GM12878 (cell line): ENCODE data around the gene RABEP2.

ENCODE experiments used
- ATF7 ChIP-seq: fragments of 450-650 bp; IDR thresholded peaks from 2 replicates; pipeline ENCODE4 v1.6.1; 2016; ENCODE audit warnings: low read depth, mild to moderate bottlenecking
- BCL11A ChIP-seq: IDR thresholded peaks from 2 replicates; pipeline ENCODE4 v1.6.1; 2011; ENCODE audit warnings: low read depth, low read length
- CTCF ChIP-seq, 3 experiments: IDR thresholded peaks in 2 of 3; conservative IDR thresholded peaks in 1 of 3; 2 replicates each; pipeline ENCODE4 v1.5.1; 2011; ENCODE audit warnings: low read depth in 3 of 3, low read length in 3 of 3, mild to moderate bottlenecking in 3 of 3, control low read depth in 2 of 3, moderate library complexity in 2 of 3, inconsistent platforms in 1 of 3, mixed read lengths in 1 of 3; ENCODE audit not compliant: control insufficient read depth in 2 of 3, insufficient read depth in 1 of 3; ENCODE audit errors: extremely low read depth in 1 of 3
- CUX1 ChIP-seq: IDR thresholded peaks from 2 replicates; pipeline ENCODE4 v1.6.1; 2012; ENCODE audit warnings: improper control_type of control experiment, low read depth, low read length; ENCODE audit not compliant: insufficient replicate concordance
- EZH2 ChIP-seq: IDR thresholded peaks from 2 replicates; pipeline ENCODE4 v1.6.1; 2012; ENCODE audit warnings: low read depth, mild to moderate bottlenecking, control low read depth, inconsistent platforms, low read length, borderline replicate concordance; ENCODE audit not compliant: control insufficient read depth
- MXI1 ChIP-seq: fragments of 150-350 bp; IDR thresholded peaks from 2 replicates; pipeline ENCODE4 v1.6.1; 2011; ENCODE audit warnings: low read depth, mild to moderate bottlenecking, inconsistent platforms, low read length, improper control_type of control experiment
- POLR2A ChIP-seq: IDR thresholded peaks from 2 replicates; pipeline ENCODE4 v1.6.1; 2011; ENCODE audit warnings: low read depth, mild to moderate bottlenecking, low read length
- POLR2AphosphoS5 ChIP-seq: IDR thresholded peaks from 2 replicates; pipeline ENCODE4 v1.6.1; 2011; ENCODE audit warnings: mild to moderate bottlenecking, low read length, inconsistent platforms
- REST ChIP-seq: IDR thresholded peaks from 2 replicates; pipeline ENCODE4 v1.6.1; 2012; ENCODE audit warnings: mild to moderate bottlenecking, low read depth, low read length

GRCh38 chr16:28874406-28874805 is 50.6 kb downstream of the RABEP2 start:
- TF ChIP-seq POLR2AphosphoS5: no peak
- no peak for TF ChIP-seq POLR2A
- TF ChIP-seq CTCF (IDR thresholded peaks at IDR 0.05 in 2 of 3, conservative IDR thresholded peaks at IDR 0.05 in 1 of 3; ENCODE audit: control insufficient read depth in 2 of 3, extremely low read depth in 1 of 3, insufficient read depth in 1 of 3, low read depth in 3 of 3, low read length in 3 of 3): no peak
- no peak for TF ChIP-seq ATF7
- no peak for TF ChIP-seq CUX1
- TF ChIP-seq EZH2: no peak
- no peak for TF ChIP-seq REST
- no peak for TF ChIP-seq BCL11A
- no peak for TF ChIP-seq MXI1
